Femur (tissue), 1 donor: ENCODE data around the gene ANLN.
"Not testable (repeated sequence)": the region's sequence is repeated elsewhere in the genome, so short reads cannot be mapped to it uniquely, and the experiment has no call there.

Source experiments
- DNase-seq: peaks from one replicate; pipeline ENCODE4 v3.0.0-alpha.2; 2017

ANLN gene

DNA sequence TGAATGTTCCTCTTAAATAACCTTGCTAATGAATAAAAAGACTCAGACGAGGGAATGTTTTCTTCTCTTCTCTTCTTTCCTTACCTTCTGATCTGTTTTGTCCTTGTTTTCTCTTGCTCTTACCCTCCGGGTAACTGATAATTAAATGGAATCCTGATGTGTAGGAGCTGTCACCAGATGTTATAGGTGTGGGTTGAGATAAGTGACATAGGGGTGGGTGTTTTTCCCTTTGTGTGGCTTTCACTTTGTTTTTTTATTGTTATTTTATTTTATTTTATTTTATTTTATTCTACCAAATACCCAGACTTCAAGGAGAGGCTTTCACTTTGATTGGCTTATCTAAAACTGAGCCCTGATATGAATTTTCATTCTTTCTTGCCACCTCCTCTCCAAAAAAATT lies 25.5 kb downstream of the ANLN start:
- DNase-seq, result no peak

DNA sequence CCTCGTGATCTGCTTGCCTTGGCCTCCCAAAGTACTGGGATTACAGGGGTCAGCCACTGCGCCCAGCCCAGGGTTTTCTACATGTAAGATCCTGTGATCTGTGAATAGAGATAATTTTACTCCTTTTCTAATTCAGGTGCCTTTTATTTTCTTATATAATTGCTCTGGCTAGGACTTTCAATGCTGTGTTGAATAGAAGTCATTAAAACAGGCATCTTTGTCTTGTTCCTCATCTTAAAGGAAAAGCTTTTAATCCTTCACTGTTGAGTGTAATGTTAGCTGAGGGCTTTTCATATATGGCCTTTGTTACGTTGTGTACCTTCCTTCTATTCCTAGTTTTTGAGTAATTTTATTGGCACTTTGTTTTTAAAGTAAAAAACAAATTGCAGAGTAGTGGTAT lies 26.6 kb downstream of the ANLN start:
- no peak for DNase-seq

DNA sequence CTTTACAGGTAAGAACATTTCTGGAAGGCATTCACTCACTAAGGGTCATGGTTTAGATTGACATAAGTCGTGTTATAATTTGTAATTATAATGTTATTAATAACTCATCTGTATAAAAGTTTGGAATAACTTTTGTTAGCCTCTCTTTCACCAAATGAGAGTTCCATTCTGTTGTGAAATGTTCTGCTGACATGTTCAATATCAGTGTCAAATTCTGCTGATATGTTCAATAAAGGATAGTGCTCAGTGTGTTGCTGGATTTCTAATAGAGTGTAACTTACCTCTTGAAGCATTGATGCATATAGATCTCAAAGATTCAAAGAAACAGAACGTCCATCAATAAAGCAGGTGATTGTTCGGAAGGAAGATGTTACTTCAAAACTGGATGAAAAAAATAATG lies 30.6 kb downstream of the ANLN start:
- DNase-seq, result no peak

DNA sequence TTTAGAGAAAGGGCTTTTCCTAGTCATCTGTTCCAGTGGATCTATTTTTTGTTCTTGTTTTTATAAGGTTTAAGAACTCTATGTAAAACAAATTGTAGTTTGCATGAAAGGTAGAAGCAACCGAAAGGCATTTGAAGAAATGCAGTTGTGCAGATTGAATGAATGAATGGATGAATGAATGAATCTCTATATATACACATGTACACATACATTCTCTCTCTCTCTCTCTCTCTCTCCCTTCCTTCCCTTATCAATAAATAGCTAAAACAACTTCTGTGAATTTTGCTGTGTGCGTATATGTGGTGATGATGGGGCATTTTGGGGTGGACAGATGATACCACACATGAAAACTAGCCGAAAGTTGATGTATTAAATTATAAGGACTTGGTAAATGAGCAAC lies 32.4 kb downstream of the ANLN start:
- no peak for DNase-seq

DNA sequence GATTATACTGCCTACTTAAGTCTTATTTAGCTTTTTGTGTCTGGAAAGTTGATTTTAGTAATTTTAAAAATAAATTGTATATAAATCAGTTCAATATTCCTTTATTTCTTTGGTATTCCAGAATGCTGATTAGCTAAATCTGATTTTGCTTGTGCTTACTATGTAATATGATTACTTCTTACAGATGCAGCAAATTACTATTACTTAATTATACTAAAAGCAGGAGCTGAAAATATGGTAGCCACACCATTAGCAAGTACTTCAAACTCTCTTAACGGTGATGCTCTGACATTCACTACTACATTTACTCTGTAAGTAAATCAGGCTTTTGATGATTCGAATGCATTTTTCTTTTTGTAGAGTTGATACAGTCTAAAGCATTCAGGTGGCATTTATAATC lies 34.0 kb downstream of the ANLN start:
- DNase-seq, result no peak

DNA sequence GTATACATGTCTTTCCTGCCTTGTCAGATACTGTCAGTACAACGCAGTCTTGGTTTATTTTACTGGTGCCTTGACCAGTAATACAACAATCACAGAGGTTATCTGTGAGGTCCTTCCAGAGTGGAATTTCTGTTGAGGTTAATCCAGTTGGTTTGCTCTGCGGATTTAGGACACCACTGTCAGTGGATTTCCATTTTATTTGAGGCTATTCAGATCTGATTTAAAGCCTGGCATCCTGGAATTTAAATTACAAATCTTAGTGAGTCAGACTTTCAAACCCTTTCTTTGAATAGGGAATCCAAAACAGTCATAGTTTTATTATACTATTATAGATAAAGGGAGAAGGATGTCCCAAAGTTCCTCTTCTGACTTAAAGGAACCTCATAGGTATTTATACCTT lies 40.5 kb downstream of the ANLN start:
- DNase-seq, result no peak

DNA sequence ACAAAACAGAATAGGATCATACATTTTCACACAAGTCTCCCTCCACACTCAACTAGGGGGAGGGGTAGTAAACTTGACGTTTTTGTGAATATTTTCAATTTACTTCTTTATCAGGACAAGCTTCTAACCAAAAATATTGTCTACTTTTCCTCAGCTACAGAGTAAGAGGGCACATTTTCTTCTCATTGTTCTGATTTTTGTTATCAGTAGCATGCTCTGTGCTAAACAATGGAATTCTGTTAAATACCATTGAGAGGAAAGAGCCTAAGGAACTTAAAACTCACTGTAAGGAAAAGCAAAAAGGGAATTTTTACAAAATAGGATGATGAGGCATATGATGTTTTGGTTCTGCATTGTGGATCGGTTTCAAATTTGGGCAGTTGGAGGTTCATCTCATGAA lies 41.2 kb downstream of the ANLN start:
- DNase-seq, result no peak

DNA sequence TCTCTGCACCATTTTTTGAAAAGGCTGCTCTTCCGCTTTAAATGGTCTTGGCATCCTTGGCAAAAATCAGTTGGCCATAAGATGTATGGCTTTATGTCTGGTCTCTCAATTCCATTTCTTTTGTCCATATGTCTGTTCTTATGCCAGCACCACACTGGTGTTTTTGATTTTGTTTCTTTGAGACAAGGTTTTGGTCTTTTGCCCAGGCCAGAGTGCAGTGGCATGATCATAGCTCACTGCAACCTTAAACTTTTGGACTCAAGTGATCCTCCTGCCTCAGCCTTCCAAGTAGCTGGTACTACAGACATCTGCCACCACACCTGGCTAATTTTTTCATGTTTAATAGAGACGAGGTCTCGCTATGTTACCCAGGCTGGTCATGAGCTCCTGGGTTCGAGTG lies 48.5 kb downstream of the ANLN start:
- no peak for DNase-seq

DNA sequence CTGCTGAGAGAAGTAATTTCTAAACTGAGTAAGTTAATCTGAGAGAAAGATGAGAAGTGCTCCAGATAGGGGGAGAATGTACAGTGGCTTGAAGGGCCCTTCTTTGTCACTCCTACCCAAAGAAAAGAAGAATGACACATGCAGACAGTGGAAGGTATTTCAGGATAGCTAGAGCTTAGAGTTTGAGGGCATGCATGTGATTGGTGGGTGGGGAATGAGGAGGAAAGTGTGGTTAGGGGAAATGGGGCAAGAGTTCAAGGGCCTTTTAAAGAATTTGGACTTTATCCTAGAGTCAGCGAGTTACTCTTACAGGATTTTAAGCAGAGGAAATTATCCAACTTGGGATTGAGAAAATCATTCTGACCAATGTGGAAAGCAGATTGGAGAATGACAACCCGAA lies 50.0 kb downstream of the ANLN start:
- DNase-seq, result no peak

DNA sequence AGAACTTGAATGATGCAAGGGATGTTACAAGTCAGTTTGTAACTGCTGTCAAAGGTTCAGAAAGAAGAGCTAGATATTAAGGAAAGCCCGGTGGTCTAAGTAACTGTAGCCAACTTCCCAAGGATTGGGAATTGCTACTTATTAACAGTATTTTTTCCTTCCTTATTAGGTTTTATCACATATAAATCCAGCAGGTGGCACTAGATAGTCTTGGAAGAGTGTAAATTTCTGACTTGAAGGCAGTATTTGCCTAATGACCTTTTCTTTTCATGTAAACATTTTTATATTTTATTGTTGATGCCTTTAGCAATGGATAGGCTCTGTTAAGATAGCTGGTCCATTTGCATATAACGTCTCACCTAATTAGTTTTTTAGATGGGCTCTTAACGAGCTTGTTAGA lies 51.2 kb downstream of the ANLN start:
- no peak for DNase-seq

DNA sequence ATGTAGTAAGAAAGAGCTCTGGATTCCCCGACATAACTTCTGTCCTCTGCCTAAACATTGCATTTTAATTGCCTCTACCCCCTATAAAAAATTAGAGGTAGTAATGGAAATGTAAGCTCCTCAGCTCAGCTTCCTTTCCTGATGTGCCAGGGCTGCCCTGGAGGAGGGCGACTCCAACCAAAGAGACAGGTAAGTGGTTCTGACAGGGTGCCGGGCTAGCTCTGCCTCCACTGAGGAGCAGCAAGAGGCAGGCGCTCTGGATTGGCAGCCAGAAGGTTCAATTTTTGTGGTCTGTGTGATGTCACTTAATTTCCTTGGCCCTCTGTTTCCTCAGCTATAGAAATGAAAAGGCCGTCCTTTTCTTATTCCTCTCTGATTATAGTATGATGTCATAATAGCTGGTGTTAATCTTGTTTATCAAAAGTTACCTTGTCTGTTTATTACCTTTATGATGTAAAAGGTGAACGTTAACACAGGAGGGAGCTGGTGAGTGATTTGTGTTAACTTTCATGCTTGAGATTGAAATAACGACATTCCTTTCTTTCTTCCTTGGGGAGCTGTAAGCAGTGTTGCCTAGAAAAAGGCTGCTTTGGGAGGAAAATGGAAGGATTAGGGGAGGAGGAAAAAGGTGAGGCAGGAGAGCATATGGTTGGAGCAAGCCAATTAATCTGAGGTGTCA lies 51.8 kb downstream of the ANLN start:
- no peak for DNase-seq

DNA sequence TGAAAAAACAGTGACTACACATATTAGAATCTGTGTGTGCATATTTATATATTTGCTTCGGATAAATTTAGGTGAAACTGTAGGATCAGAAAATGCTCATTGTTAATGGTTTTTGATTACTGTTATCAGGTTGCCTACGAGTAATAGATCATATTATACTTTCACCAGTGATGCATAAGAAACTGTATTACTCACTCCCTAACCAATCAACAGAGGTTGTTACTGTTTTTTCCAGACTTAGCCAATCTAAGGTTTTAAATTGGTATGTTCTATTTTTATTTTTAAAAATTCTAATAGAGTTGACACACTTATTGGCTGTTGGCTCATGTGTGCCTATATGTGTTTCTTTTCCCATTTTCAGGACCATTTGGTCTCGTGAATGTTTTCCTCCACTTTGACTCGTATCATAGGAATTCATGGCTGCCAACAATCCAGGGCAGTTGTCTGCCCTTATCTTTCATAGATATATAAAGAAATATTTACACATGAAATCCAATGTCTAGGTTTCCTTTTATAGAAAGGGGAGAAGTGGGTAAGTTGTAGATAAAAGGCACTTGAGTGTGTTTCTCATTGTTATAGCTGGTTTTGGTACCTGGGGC lies 59.2 kb downstream of the ANLN start:
- no peak for DNase-seq

DNA sequence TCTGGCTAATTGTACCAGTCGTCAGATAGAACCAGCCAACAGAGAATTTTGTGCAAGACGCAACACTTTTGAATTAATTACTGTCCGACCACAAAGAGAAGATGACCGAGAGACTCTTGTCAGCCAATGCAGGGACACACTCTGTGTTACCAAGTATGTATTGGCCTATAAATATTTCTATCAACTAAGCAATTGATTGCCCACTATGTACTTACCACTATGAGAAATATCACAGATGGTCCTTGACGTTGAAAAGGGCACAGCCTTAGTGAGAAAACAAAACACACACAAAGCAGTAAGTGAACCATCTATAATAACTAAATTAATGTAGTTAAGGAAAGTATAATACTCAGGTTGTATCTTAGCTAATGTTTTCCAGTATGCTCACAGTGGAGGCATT lies 60.0 kb downstream of the ANLN start:
- no peak for DNase-seq

DNA sequence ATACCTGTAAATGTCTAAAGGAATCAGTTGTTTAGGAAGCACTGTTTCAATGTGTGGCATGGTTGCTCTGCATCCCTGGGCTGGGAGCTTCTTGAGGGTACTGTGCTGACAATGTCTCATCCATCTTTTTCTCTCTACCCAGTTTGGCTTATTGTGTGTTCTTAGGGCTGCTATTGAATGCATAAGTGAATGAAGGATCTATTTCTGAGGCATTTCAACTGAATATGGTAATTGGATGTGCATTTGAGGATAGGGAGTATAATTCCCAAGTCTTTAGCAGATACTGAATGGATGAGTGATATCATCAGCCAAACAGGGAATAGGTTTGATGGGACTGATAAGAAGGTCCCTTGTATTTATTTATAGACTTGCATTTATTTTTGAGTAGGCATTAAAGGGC lies 64.1 kb downstream of the ANLN start:
- DNase-seq, result no peak

DNA sequence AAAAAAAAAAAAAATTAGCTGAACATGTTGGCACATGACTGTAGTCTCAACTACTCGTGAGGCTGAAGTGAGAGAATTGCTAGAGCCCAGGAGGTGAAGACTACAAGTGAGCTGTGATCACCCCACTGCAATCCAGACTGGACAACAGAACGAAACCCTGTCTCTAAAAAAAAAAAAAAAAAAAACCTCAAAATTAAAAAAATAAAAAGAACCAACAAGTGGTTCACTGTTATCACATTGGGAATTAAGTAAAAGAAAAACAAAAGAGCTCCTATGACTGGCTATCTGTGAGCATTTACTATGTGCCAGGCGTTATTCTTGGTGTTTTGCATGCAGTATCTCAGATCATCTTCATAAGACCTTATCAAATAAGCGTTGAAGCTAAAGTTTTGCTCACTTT lies 66.0 kb downstream of the ANLN start:
- DNase-seq, result no peak

DNA sequence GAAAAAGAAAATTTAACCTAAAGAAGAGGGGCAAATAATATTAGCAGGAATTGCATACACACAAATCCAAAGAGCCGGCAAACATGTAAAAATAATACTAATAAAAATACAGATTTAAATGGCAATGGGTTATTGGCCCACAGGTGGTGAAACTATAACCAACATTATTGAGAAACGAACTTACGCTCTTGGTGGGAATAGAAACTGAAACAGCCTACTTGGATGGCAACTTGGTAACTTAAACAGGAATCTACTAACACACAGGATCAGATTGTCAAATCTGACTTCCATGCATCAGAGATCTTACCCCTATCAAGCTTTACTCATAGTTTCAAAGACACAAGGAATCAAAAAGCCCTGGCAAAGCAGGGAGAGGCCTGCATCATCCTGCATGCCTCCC lies 66.5 kb downstream of the ANLN start:
- DNase-seq, result no peak

DNA sequence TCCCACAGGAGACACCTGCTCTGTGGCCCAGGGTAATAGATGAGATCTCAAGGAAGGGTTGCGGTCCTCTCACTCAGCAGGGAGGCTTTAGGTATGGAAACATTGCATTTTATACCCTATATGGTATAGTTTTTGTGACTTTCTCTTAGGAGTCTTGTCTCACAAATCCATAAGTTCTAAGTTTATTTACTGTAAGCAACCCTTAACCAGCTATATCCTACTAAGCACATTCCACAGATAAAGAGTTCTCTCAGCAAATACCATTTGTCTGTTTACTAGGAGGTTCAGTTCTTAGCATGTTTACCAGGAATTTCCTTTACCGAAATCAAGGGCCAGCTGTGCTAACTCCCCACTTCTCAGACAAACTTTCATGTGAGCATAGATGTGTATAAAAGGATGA lies 66.9 kb downstream of the ANLN start:
- DNase-seq, result no peak

DNA sequence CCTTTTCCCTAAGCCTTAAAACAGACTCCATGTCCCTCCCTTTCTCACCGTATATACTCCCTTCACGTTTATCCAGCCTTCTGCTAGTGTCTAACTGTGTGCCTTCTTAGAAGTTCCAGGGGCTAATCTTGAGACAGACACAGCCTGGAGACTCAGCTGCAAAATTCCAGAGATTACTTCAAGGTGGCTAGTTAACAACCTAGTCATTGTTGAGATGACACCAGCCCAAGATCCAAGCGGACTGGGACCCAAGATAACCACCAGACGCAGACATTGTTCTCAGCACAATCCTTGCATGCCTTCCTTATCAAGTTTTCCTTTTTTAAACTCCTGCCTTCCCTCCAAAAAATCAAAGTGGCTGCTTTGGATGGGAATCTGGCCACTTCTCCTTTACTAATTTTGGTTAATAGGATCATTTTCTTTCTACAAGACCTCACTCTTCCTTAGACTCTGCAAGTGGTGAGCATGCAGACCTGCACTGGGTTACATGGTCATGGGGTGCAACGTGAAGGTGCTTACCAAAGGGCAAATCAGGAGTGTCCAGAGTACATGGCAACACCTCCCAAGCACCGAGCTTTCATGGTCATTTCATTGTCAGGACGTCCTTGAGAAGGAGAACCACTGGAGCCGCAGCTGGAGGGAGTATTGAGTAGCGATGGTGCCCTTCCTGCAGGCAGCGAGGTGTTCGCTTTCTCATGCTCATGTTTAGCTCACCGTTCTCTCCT lies 69.7 kb downstream of the ANLN start:
- DNase-seq, result no peak

DNA sequence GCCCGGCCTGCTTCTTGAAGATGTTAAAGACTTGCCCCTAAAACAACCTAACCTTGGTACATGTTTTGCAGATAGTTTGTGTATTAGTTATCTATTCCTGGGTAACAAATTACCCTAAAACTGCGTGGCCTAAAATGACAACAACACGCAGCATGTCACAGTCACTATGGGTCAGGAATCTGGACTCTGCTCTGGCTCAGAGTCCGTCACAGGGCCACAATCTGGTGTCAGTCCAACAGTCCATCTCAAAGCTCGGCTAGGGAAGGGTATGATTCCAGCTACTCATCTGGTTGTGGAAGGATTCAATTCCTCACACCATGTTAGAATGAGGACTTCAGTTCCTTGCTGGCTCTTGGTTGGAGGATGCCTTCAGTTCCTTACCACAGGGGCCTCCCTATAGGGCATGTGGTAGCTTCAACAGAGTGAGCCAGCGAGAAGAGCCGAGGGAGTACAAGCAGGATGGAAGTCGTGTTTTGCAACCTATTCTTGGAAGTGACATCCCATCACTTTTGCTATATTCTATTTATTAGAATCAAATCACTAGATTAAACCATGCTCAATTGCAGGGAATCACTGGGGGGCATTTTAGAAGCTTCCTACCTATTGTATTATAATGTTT lies 71.3 kb downstream of the ANLN start:
- DNase-seq, result no peak

DNA sequence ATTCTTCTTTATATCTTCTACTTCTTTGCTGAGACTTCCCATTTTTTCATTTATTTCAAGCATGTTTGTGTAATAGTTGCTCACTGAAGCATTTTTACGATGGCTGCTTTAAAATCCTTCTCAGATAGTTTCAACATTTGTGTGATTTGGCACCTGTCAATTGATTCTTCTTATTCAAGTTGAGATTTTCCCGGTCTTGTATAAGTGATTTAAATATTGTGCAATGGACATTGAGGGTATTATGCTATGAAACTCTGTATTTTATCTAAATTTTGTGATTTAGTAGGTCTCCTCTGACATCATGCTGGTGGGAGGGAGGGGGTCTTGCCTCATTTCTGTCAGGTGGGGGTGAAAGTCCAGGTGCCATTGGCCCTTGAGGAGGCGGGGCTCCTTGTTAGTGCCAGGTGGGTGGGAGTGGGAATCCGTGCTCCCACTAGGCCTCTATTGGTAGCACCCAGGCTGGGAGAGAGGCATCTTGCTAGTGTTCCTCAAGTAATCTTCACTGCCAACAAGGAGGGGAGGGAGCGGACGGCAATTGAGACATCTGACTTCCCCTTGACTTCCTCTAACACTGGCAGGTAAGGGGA lies 73.0 kb downstream of the ANLN start:
- no peak for DNase-seq

DNA sequence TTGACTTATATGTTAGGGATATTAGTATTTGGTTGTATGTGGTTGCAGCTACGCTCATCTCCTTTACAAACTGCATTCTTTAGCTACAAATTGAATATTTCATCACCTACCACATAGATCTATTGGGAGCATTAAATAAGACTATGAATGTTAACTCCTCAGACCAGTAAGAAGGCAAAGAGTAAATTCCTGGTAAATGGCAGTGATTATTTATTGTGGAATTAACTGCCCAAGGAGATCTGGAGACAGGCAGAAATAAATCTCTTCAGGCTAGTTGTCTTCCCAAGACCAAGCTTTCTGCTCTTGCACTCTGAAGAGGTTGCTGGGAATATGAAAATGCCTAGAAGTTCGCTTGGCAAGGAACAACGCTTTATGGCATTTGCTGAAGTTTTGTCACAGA lies 74.6 kb downstream of the ANLN start:
- no peak for DNase-seq

DNA sequence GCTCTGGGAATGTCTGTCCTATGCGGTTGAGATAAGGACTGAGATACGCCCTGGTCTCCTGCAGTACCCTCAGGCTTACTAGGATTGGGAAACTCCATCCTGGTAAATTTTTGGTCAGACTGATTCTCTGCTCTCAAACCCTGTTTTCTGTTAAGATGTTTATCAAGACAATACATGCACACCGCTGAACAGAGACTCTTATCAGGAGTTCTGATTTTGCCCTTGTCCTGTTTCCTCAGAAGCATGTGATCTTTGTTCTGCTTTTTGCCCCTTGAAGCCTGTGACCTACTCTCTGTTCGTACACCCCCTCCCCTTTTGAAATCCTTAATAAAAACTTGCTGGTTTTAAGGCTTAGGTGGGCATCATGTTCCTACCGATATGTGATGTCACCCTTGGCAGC lies 76.3 kb downstream of the ANLN start:
- not testable (repeated sequence) for DNase-seq

DNA sequence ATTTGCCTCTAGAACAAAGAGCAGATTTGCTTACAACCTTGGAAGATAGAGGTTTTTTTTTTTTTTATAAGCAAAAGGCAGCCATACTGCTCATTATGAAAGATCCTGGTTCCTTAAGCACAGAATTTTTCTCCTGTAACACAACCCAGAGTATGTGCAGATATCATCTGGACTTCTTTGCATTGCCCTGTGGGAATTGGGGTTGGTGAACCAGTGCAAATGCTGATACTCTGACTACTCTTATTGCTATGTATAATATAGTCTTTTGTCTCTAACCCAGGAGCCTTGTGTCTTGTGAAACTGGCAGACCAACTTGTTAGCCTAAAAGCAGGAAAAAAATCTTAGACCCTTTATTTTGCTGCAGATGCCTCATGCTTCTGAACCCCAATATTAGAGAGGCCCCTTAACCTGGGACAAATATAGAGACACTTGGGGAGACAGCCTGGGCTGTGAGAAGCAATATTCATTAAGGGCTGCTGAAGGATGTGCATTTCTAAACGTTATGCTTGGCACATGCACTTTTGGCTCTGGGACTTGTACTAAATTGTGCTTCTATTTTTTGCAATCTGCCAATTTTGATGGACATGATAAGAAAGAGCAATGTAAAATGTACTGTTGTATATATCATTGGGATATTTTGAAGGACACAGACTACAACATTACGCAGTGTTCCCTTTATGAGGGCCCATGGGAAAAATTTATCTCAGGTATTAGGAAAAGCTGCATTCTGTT lies 78.9 kb downstream of the ANLN start:
- DNase-seq, result no peak
